ENCODE data around the gene GPBP1L1.
"Not testable (repeated sequence)": the region's sequence is repeated elsewhere in the genome, so short reads cannot be mapped to it uniquely, and the experiment has no call there.

The GPBP1L1 gene

GRCh38 chr1:45686288-45687013, at the start of gene GPBP1L1:
Gene GPBP1L1, minus strand, starts transcription at chr1:45686533. Its CDS starts 27,446 bp downstream, at chr1:45659087.
- peak; percentile 91 for DNase-seq (ENCODE audit: low read depth)

- no peak for DNase-seq (ENCODE audit: low read depth)
These were observed 44.5 kb upstream of the GPBP1L1 start for GRCh38 chr1:45730780-45731319.

GRCh38 chr1:45730075-45730779, 43.9 kb upstream of the GPBP1L1 start:
- no peak for DNase-seq (ENCODE audit: low read depth)

- not testable (repeated sequence) for DNase-seq (ENCODE audit: low read depth)
These were observed 39.7 kb upstream of the GPBP1L1 start for GRCh38 chr1:45726007-45726406.

- DNase-seq (ENCODE audit: low read depth), result no peak
These were observed 37.1 kb upstream of the GPBP1L1 start for GRCh38 chr1:45723248-45723930.

- peak; percentile 15 for DNase-seq (ENCODE audit: low read depth)
These were observed 36.5 kb upstream of the GPBP1L1 start for GRCh38 chr1:45722809-45723208.

- DNase-seq (ENCODE audit: low read depth), result no peak
These were observed 34.9 kb upstream of the GPBP1L1 start for GRCh38 chr1:45721207-45721606.

- no peak for DNase-seq (ENCODE audit: low read depth)
These were observed 32.0 kb upstream of the GPBP1L1 start for GRCh38 chr1:45718289-45718688.

- not testable (repeated sequence) for DNase-seq (ENCODE audit: low read depth)
These were observed 31.1 kb upstream of the GPBP1L1 start for GRCh38 chr1:45717386-45717785.

- DNase-seq (ENCODE audit: low read depth), result no peak
These were observed 30.4 kb upstream of the GPBP1L1 start for GRCh38 chr1:45716700-45717099.

GRCh38 chr1:45713711-45714110, 27.4 kb upstream of the GPBP1L1 start:
- DNase-seq (ENCODE audit: low read depth), result no peak

GRCh38 chr1:45704637-45705036, 18.3 kb upstream of the GPBP1L1 start:
- DNase-seq (ENCODE audit: low read depth), result no peak

GRCh38 chr1:45694823-45695222, 8.5 kb upstream of the GPBP1L1 start:
- DNase-seq (ENCODE audit: low read depth), result no peak

- not testable (repeated sequence) for DNase-seq (ENCODE audit: low read depth)
These were observed 7.5 kb upstream of the GPBP1L1 start for GRCh38 chr1:45693811-45694210.

- peak; percentile 87 for DNase-seq (ENCODE audit: low read depth)
These were observed 1.7 kb upstream of the GPBP1L1 start, which contains the start of gene TMEM69 for GRCh38 chr1:45687754-45688740. Gene TMEM69, plus strand, starts transcription at chr1:45688181. Its CDS starts 2,888 bp downstream, at chr1:45691069.

GRCh38 chr1:45687014-45687753, 851 bp upstream of the GPBP1L1 start:
- DNase-seq (ENCODE audit: low read depth), result peak; percentile 98

GRCh38 chr1:45686015-45686287, 382 bp downstream of the GPBP1L1 start:
- no peak for DNase-seq (ENCODE audit: low read depth)

GRCh38 chr1:45685308-45686014, 872 bp downstream of the GPBP1L1 start:
- DNase-seq (ENCODE audit: low read depth), result no peak

GRCh38 chr1:45684402-45684801, 1.9 kb downstream of the GPBP1L1 start:
- no peak for DNase-seq (ENCODE audit: low read depth)

GRCh38 chr1:45682942-45683341, 3.4 kb downstream of the GPBP1L1 start:
- no peak for DNase-seq (ENCODE audit: low read depth)

All from stromal cell of bone marrow (primary cell).